Uterus (tissue), 2 donors: ENCODE data around the gene ANKRD11.

Experiments
- POLR2A ChIP-seq, 2 donors: fragments of 450-650 bp; IDR thresholded peaks; one replicate each; pipeline ENCODE4 v1.6.1; 2016; ENCODE audit warnings: antibody characterized with exemption in 2 of 2, mild to moderate bottlenecking in 1 of 2, moderate library complexity in 1 of 2
- TF ChIP-seq, protein P1 (sequence below), 4 experiments: fragments of 200-600 bp in 2 of 4; fragments of 450-650 bp in 2 of 4; sonication (generic) in 2 of 4; IDR thresholded peaks; one replicate each; pipeline ENCODE4 v1.5.1; 2016 to 2019; ENCODE audit warnings: antibody characterized with exemption in 4 of 4, mild to moderate bottlenecking in 2 of 4, moderate library complexity in 1 of 4

- TF ChIP-seq POLR2A (IDR thresholded peaks at IDR 0.05) = no peak
- TF ChIP-seq, protein P1, sequence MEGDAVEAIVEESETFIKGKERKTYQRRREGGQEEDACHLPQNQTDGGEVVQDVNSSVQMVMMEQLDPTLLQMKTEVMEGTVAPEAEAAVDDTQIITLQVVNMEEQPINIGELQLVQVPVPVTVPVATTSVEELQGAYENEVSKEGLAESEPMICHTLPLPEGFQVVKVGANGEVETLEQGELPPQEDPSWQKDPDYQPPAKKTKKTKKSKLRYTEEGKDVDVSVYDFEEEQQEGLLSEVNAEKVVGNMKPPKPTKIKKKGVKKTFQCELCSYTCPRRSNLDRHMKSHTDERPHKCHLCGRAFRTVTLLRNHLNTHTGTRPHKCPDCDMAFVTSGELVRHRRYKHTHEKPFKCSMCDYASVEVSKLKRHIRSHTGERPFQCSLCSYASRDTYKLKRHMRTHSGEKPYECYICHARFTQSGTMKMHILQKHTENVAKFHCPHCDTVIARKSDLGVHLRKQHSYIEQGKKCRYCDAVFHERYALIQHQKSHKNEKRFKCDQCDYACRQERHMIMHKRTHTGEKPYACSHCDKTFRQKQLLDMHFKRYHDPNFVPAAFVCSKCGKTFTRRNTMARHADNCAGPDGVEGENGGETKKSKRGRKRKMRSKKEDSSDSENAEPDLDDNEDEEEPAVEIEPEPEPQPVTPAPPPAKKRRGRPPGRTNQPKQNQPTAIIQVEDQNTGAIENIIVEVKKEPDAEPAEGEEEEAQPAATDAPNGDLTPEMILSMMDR (IDR thresholded peaks at IDR 0.05) = no peak
Observed at GRCh38 chr16:89256651-89257254, 233.6 kb downstream of the ANKRD11 start.
